Peyer's patch (tissue), 4 donors: ENCODE results near the gene MBTD1. TPM values are rescaled to one million over a fixed set of nuclear protein-coding genes. Genes with fewer than 3 reads are reported as not detected.

Experiments
- DNase-seq, 3 donors: peaks; one replicate each; pipeline ENCODE4 v3.0.0-alpha.2; 2017 to 2019
- H3K27ac ChIP-seq, 4 donors: fragments of 200-600 bp; sonication (generic); one replicate each; pipeline ENCODE4 v1.5.1; 2016 to 2019
- H3K27me3 ChIP-seq, 2 donors: fragments of 200-600 bp; sonication (generic); one replicate each; pipeline ENCODE4 v1.5.1; 2019
- H3K36me3 ChIP-seq, 3 donors: fragments of 200-600 bp; sonication (generic); one replicate each; pipeline ENCODE4 v1.5.1; 2016 to 2019
- H3K4me1 ChIP-seq, 4 donors: fragments of 200-600 bp; sonication (generic); one replicate each; pipeline ENCODE4 v1.5.1; 2016 to 2019
- H3K4me3 ChIP-seq, 4 donors: fragments of 200-600 bp; sonication (generic); 1 replicate in 3 of 4; 2 replicates in 1 of 4; pipeline ENCODE4 v1.5.1; 2016 to 2019; ENCODE audit warnings: mild to moderate bottlenecking in 1 of 4
- H3K9me3 ChIP-seq, 4 donors: fragments of 200-600 bp; sonication (generic); one replicate each; pipeline ENCODE4 v1.5.1; 2016 to 2019; ENCODE audit warnings: mild to moderate bottlenecking in 1 of 4
- CTCF ChIP-seq, 6 experiments: fragments of 450-650 bp in 4 of 6; fragments of 200-600 bp in 2 of 6; sonication (generic) in 1 of 6; IDR thresholded peaks; one replicate each; pipeline ENCODE4 v1.5.1; 2017 to 2019; ENCODE audit warnings: antibody characterized with exemption in 6 of 6, mild to moderate bottlenecking in 3 of 6, moderate library complexity in 1 of 6
- POLR2A ChIP-seq, 2 donors: fragments of 450-650 bp; IDR thresholded peaks; one replicate each; pipeline ENCODE4 v1.5.1; 2017; ENCODE audit warnings: antibody characterized with exemption in 2 of 2, mild to moderate bottlenecking in 2 of 2, moderate library complexity in 2 of 2
- total RNA-seq, 4 donors: library from RNA; depleted of rRNA; stranded (reverse); fragments of >200 nt; gene quantifications; one replicate each; pipeline ENCODE4 v1.1.0, GENCODE V29; 2016

The MBTD1 gene
- total RNA-seq, 4 donors from 2014 or later, result 13.2 to 27.6 (median 24.7) TPM

- Histone ChIP-seq H3K4me3 (no peak overlapping the region), H3K4me1 (peaks cover 0 to 29% (median 17%) of the 10 kb centered on the region in 4 donors), H3K27me3 (no peaks in the 10 kb centered on the region), H3K9me3 (no peaks in the 10 kb centered on the region), H3K36me3 (peaks cover 0 to 29% (median 0%) of the 10 kb centered on the region in 3 donors), H3K27ac (no peak overlapping the region)
- TF ChIP-seq POLR2A (IDR thresholded peaks at IDR 0.05) (no peak), CTCF (IDR thresholded peaks at IDR 0.05) (no peak)
- no peak for DNase-seq
Observed at GRCh38 chr17:51263006-51263405, 3.2 kb upstream of the MBTD1 start.

- Histone ChIP-seq H3K4me3 (peak overlapping the region; percentile 93 to 98 (median 95)), H3K4me1 (peaks cover 3 to 46% (median 17%) of the 10 kb centered on the region in 4 donors), H3K27me3 (no peaks in the 10 kb centered on the region), H3K36me3 (peaks cover 0 to 14% (median 0%) of the 10 kb centered on the region in 3 donors), H3K9me3 (no peaks in the 10 kb centered on the region), H3K27ac (peak overlapping the region; percentile 97 to 99 (median 98))
- no peak for TF ChIP-seq POLR2A (IDR thresholded peaks at IDR 0.05)
- TF ChIP-seq CTCF (IDR thresholded peaks at IDR 0.05), result no peak
- no peak for DNase-seq
Observed at GRCh38 chr17:51261024-51261963, 1.4 kb upstream of the MBTD1 start.

- peaks cover 3 to 55% (median 17%) of the 10 kb centered on the region in 4 donors for H3K4me1 ChIP-seq
- H3K4me3 ChIP-seq, result peak within 1 kb of the TSS; percentile 93 to 98 (median 95)
- peak; percentile 92 to 98 (median 97) for DNase-seq
- TF ChIP-seq CTCF (IDR thresholded peaks at IDR 0.05) (peak in 1 of 6 experiments; percentile 22), POLR2A (IDR thresholded peaks at IDR 0.05) (peak; percentile 30 to 53)
- H3K27ac ChIP-seq, result peak within 1 kb of the TSS; percentile 97 to 99 (median 98)
- H3K27me3 ChIP-seq, result no peaks in the 10 kb centered on the region
- H3K9me3 ChIP-seq, result no peaks in the 10 kb centered on the region
- H3K36me3 ChIP-seq, result peaks cover 0 to 5% (median 0%) of the 10 kb centered on the region in 3 donors
Observed at GRCh38 chr17:51260237-51261023, 581 bp upstream of the MBTD1 start, which contains the start of gene UTP18. Gene UTP18 (plus strand): TSS chr17:51260546. CDS start chr17:51260585, 39 bp downstream.

- peak in 1 of 3 donors; percentile 55 for DNase-seq
- TF ChIP-seq POLR2A (IDR thresholded peaks at IDR 0.05), result no peak
- H3K4me1 ChIP-seq, result peaks cover 3 to 61% (median 17%) of the 10 kb centered on the region in 4 donors
- H3K9me3 ChIP-seq, result no peaks in the 10 kb centered on the region
- peak overlapping the region; percentile 97 to 99 (median 98) for H3K27ac ChIP-seq
- H3K36me3 ChIP-seq, result no peaks in the 10 kb centered on the region
- no peaks in the 10 kb centered on the region for H3K27me3 ChIP-seq
- H3K4me3 ChIP-seq, result peak overlapping the region; percentile 93 to 98 (median 95)
Observed at GRCh38 chr17:51258756-51259563, 889 bp downstream of the MBTD1 start.

GRCh38 chr17:51257150-51258081, 2.4 kb downstream of the MBTD1 start:
- Histone ChIP-seq H3K4me1 (peaks cover 3 to 59% (median 17%) of the 10 kb centered on the region in 4 donors), H3K4me3 (no peak overlapping the region)

More at GRCh38 chr17:51257150-51258081, 2.4 kb downstream of the MBTD1 start:
- H3K27me3 ChIP-seq, result no peaks in the 10 kb centered on the region
- no peak overlapping the region for H3K27ac ChIP-seq
- no peaks in the 10 kb centered on the region for H3K36me3 ChIP-seq
- no peak for TF ChIP-seq POLR2A (IDR thresholded peaks at IDR 0.05)
- TF ChIP-seq CTCF (IDR thresholded peaks at IDR 0.05), result no peak
- no peaks in the 10 kb centered on the region for H3K9me3 ChIP-seq
- DNase-seq, result no peak
